A549 (cell line): ENCODE measurements around the gene LDLRAD4. TPM values are rescaled to one million over a fixed set of nuclear protein-coding genes. Genes with fewer than 3 reads are reported as not detected.

ENCODE experiments used
- ATAC-seq, 2 experiments: fragments of 200-7000 bp in 1 of 2; fragments of >200 bp in 1 of 2; cut with Nextera tagmentation in 1 of 2; cut with Tn5 transposase in 1 of 2; 3 replicates each; pipeline versions ENCODE4 v1.8.0 to v1.9.1; 2018 to 2020; ENCODE audit warnings: mild to moderate bottlenecking in 1 of 2, moderate library complexity in 1 of 2
- CTCF ChIA-PET: fragments of 300-600 bp; sonication (Branson Sonifier 250); formaldehyde crosslinking; extraction: SDS; loops from one replicate; lab custom pipeline; 2021; ENCODE audit warnings: antibody characterized with exemption, inconsistent platforms; lab: Yijun Ruan, JAX
- POLR2A ChIA-PET: fragments of 350-600 bp; formaldehyde crosslinking; extraction: SDS; loops from one replicate; lab custom pipeline; 2021; ENCODE audit warnings: antibody characterized with exemption, inconsistent platforms; lab: Yijun Ruan, JAX
- DNase-seq, 2 experiments: peaks; one replicate each; pipeline versions ENCODE4 v3.0.0 to v3.0.0-alpha.2; 2011 to 2016; ENCODE audit warnings: low read depth in 1 of 2, low spot score in 1 of 2
- FAIRE-seq: peaks from 2 replicates; lab custom pipeline; 2011; peaks lifted over from hg19 to GRCh38; lab: Jason Lieb, UNC
- H3K27ac ChIP-seq, 2 experiments: fragments of >200 bp; sonication (Bioruptor Twin); formaldehyde crosslinking; 3 replicates each; pipeline ENCODE4 v1.5.1; 2016 to 2017
- H3K4me1 ChIP-seq: fragments of >200 bp; sonication (Bioruptor Twin); formaldehyde crosslinking; 3 replicates; pipeline ENCODE4 v1.6.1; 2016
- H3K4me2 ChIP-seq: fragments of >200 bp; sonication (Bioruptor Twin); formaldehyde crosslinking; 3 replicates; pipeline ENCODE4 v1.6.1; 2016
- H3K4me3 ChIP-seq: fragments of >200 bp; sonication (Bioruptor Twin); formaldehyde crosslinking; 3 replicates; pipeline ENCODE4 v1.5.1; 2016
- H3K9me3 ChIP-seq: fragments of >200 bp; sonication (Bioruptor Twin); formaldehyde crosslinking; 3 replicates; pipeline ENCODE4 v1.6.1; 2016
- BCL3 ChIP-seq: fragments of >200 bp; sonication (Bioruptor Twin); formaldehyde crosslinking; IDR thresholded peaks from 3 replicates; pipeline ENCODE4 v1.6.1; 2016
- CBX8 ChIP-seq: fragments of 200-600 bp; sonication (generic); IDR thresholded peaks from 2 replicates; pipeline ENCODE4 v1.6.1; 2016
- CEBPB ChIP-seq, 2 experiments: fragments of >200 bp in 1 of 2; sonication (Bioruptor Twin) in 1 of 2; formaldehyde crosslinking in 1 of 2; IDR thresholded peaks; 2 replicates each; pipeline ENCODE4 v1.6.1; 2012 to 2016
- EHMT2 ChIP-seq: fragments of 200-600 bp; sonication (generic); IDR thresholded peaks from 2 replicates; pipeline ENCODE4 v1.6.1; 2016; ENCODE audit warnings: antibody characterized with exemption, low read depth, mild to moderate bottlenecking, moderate library complexity
- ESRRA ChIP-seq: fragments of 150-350 bp; IDR thresholded peaks from 2 replicates; pipeline ENCODE4 v1.6.1; 2014; ENCODE audit warnings: mild to moderate bottlenecking, low read length, borderline replicate concordance
- HEYL ChIP-seq: fragments of 250-450 bp; sonication (Bioruptor Pico); IDR thresholded peaks from 2 replicates; pipeline ENCODE4 v1.8.0; 2021; ENCODE audit warnings: mild to moderate bottlenecking, moderate library complexity
- HOXA7 ChIP-seq: fragments of 250-450 bp; sonication (Bioruptor Pico); IDR thresholded peaks from 2 replicates; pipeline ENCODE4 v1.5.0; 2020; ENCODE audit warnings: mild to moderate bottlenecking, moderate library complexity
- HOXB13 ChIP-seq: fragments of 250-450 bp; sonication (Bioruptor Pico); IDR thresholded peaks from 2 replicates; pipeline ENCODE4 v1.5.0; 2020; ENCODE audit warnings: low read depth, mild to moderate bottlenecking, moderate library complexity
- JUN ChIP-seq, 2 experiments: fragments of >200 bp; sonication (Bioruptor Twin); formaldehyde crosslinking; IDR thresholded peaks; 2 replicates in 1 of 2; 3 replicates in 1 of 2; pipeline ENCODE4 v1.6.1; 2016 to 2017
- JUNB ChIP-seq: fragments of >200 bp; sonication (Bioruptor Twin); formaldehyde crosslinking; IDR thresholded peaks from 2 replicates; pipeline ENCODE4 v1.6.1; 2016
- MAFK ChIP-seq: fragments of 450-650 bp; IDR thresholded peaks from 2 replicates; pipeline ENCODE4 v1.6.1; 2014; ENCODE audit not compliant: partially characterized antibody
- MAZ ChIP-seq: fragments of 150-350 bp; IDR thresholded peaks from 2 replicates; pipeline ENCODE4 v1.6.1; 2014; ENCODE audit warnings: antibody characterized with exemption, low read depth, low read length, borderline replicate concordance
- MYC ChIP-seq: IDR thresholded peaks from 2 replicates; pipeline ENCODE4 v1.6.1; 2012; ENCODE audit warnings: mild to moderate bottlenecking, inconsistent platforms, low read length, improper control_type of control experiment, borderline replicate concordance
- NFE2L2 ChIP-seq: fragments of 150-350 bp; conservative IDR thresholded peaks from 2 replicates; pipeline ENCODE4 v1.6.1; 2014; ENCODE audit warnings: low read length
- POLR2A ChIP-seq: IDR thresholded peaks from 2 replicates; pipeline ENCODE4 v1.6.1; 2012; ENCODE audit warnings: mild to moderate bottlenecking, low read length
- POLR2AphosphoS2 ChIP-seq: conservative IDR thresholded peaks from 2 replicates; pipeline ENCODE4 v1.6.1; 2012; ENCODE audit warnings: low read length, improper control_type of control experiment, inconsistent platforms
- RARB ChIP-seq: fragments of 250-450 bp; sonication (Bioruptor Pico); IDR thresholded peaks from 2 replicates; pipeline ENCODE4 v1.8.0; 2021; ENCODE audit warnings: mild to moderate bottlenecking, moderate library complexity
- RCOR1 ChIP-seq: fragments of 150-350 bp; IDR thresholded peaks from 2 replicates; pipeline ENCODE4 v1.6.1; 2014; ENCODE audit warnings: antibody characterized with exemption, low read length, low read depth
- REST ChIP-seq: fragments of 200-600 bp; sonication (generic); IDR thresholded peaks from 2 replicates; pipeline ENCODE4 v1.6.1; 2016; ENCODE audit warnings: antibody characterized with exemption, mild to moderate bottlenecking, moderate library complexity
- RNF2 ChIP-seq: fragments of 200-600 bp; sonication (generic); IDR thresholded peaks from 2 replicates; pipeline ENCODE4 v1.6.1; 2016; ENCODE audit warnings: low read depth, mild to moderate bottlenecking, antibody characterized with exemption, moderate library complexity, borderline replicate concordance
- USF2 ChIP-seq: fragments of 450-650 bp; IDR thresholded peaks from 2 replicates; pipeline ENCODE4 v1.6.1; 2014; ENCODE audit warnings: antibody characterized with exemption
- ZC3H11A ChIP-seq: fragments of 450-650 bp; IDR thresholded peaks from 2 replicates; pipeline ENCODE4 v1.6.1; 2014; ENCODE audit warnings: antibody characterized with exemption, mild to moderate bottlenecking
- ZSCAN20 ChIP-seq: fragments of 250-450 bp; sonication (Bioruptor Pico); IDR thresholded peaks from 2 replicates; pipeline ENCODE4 v1.8.0; 2022; ENCODE audit warnings: mild to moderate bottlenecking, moderate library complexity
- WGBS: methylation state at CpG from one replicate; pipeline ENCODE4 v1.1.6; 2017; ENCODE audit errors: missing lambda C conversion rate; 5-methylcytosine and 5-hydroxymethylcytosine counted together
- polyA plus RNA-seq, 4 experiments: library from polyadenylated mRNA; depleted of rRNA in 3 of 4; stranded (reverse); fragments of >200 nt; fragmentation: RNase III in 1 of 4; extraction: RNeasy Plus Mini Kit Qiagen cat#74134 plus additional on column Dnase treatment in 1 of 4; gene quantifications; 2 replicates in 3 of 4; 3 replicates in 1 of 4; pipeline ENCODE4 v1.2.3, GENCODE V29; 2011 to 2017
- TF ChIP-seq, protein P1 (sequence below): fragments of >200 bp; sonication (Bioruptor Twin); formaldehyde crosslinking; IDR thresholded peaks from 3 replicates; pipeline ENCODE4 v1.5.1; 2016
- TF ChIP-seq, protein P2 (sequence below): IDR thresholded peaks from 2 replicates; pipeline ENCODE4 v1.6.1; 2012
- TF ChIP-seq, protein P3 (sequence below): IDR thresholded peaks from 2 replicates; pipeline ENCODE4 v1.6.1; 2012; ENCODE audit warnings: low read depth, borderline replicate concordance
- TF ChIP-seq, protein P4 (sequence below): fragments of 250-450 bp; sonication (Bioruptor Pico); IDR thresholded peaks from 2 replicates; pipeline ENCODE4 v1.5.0; 2020; ENCODE audit warnings: low read depth, mild to moderate bottlenecking, moderate library complexity

The LDLRAD4 gene
- polyA plus RNA-seq, 2 of the 4 experiments (the other 2 are of a cell fraction): 5.2 to 7.6 TPM

DNA sequence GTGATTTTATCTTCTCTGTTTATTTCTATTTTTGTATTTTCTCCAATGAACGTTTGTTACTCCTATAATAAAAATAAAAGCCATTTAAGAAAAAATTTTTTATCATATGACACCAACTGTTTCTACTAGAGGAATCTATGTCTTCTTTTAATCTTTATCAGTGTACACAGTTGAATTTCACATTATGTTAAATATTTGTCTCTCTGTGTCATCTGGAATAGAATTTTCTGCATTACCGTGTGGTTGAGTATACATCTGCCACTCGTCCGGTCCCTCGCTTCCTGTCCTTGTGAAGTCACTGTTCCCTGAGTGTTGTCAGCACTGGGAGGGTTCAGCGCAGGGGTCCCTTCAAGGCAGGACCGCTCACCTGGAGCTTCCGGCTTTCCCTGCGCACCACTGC lies 99.2 kb downstream of the LDLRAD4 start:
- H3K4me3 ChIP-seq: no peak overlapping the region
- ATAC-seq: no peak
- H3K4me1 ChIP-seq: no peaks in the 10 kb centered on the region
- ChIA-PET CTCF (no interaction called here), POLR2A (no interaction called here)
- H3K4me2 ChIP-seq: no peak overlapping the region
- no peak overlapping the region for H3K27ac ChIP-seq
- no peak for DNase-seq
- peaks cover 10% of the 10 kb centered on the region for H3K9me3 ChIP-seq
- FAIRE-seq: no peak
- TF ChIP-seq JUNB: no peak
- no peak for TF ChIP-seq BCL3
- no peak for TF ChIP-seq USF2
- TF ChIP-seq, protein P1, sequence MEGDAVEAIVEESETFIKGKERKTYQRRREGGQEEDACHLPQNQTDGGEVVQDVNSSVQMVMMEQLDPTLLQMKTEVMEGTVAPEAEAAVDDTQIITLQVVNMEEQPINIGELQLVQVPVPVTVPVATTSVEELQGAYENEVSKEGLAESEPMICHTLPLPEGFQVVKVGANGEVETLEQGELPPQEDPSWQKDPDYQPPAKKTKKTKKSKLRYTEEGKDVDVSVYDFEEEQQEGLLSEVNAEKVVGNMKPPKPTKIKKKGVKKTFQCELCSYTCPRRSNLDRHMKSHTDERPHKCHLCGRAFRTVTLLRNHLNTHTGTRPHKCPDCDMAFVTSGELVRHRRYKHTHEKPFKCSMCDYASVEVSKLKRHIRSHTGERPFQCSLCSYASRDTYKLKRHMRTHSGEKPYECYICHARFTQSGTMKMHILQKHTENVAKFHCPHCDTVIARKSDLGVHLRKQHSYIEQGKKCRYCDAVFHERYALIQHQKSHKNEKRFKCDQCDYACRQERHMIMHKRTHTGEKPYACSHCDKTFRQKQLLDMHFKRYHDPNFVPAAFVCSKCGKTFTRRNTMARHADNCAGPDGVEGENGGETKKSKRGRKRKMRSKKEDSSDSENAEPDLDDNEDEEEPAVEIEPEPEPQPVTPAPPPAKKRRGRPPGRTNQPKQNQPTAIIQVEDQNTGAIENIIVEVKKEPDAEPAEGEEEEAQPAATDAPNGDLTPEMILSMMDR: no peak
- TF ChIP-seq HOXA7 (CRISPR knock-in tag): no peak
- TF ChIP-seq POLR2AphosphoS2: no peak
- no peak for TF ChIP-seq ESRRA
- no peak for TF ChIP-seq HOXB13 (CRISPR knock-in tag)
- TF ChIP-seq ZC3H11A: no peak
- TF ChIP-seq CBX8: no peak
- TF ChIP-seq ZSCAN20 (CRISPR knock-in tag): no peak
- no peak for TF ChIP-seq CEBPB (IDR thresholded peaks at IDR 0.05)
- no peak for TF ChIP-seq EHMT2
- TF ChIP-seq RNF2: no peak
- no peak for TF ChIP-seq NFE2L2
- TF ChIP-seq, protein P2, sequence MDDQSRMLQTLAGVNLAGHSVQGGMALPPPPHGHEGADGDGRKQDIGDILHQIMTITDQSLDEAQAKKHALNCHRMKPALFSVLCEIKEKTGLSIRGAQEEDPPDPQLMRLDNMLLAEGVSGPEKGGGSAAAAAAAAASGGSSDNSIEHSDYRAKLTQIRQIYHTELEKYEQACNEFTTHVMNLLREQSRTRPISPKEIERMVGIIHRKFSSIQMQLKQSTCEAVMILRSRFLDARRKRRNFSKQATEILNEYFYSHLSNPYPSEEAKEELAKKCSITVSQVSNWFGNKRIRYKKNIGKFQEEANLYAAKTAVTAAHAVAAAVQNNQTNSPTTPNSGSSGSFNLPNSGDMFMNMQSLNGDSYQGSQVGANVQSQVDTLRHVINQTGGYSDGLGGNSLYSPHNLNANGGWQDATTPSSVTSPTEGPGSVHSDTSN: no peak
- no peak for TF ChIP-seq HEYL
- TF ChIP-seq RARB (CRISPR knock-in tag): no peak
- no peak for TF ChIP-seq MYC
- TF ChIP-seq, protein P3, sequence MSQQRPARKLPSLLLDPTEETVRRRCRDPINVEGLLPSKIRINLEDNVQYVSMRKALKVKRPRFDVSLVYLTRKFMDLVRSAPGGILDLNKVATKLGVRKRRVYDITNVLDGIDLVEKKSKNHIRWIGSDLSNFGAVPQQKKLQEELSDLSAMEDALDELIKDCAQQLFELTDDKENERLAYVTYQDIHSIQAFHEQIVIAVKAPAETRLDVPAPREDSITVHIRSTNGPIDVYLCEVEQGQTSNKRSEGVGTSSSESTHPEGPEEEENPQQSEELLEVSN: no peak
- TF ChIP-seq, all 56 proteins: peak for 0
- 71% methylated on average over 9 of the region's 9 CpGs for WGBS

DNA sequence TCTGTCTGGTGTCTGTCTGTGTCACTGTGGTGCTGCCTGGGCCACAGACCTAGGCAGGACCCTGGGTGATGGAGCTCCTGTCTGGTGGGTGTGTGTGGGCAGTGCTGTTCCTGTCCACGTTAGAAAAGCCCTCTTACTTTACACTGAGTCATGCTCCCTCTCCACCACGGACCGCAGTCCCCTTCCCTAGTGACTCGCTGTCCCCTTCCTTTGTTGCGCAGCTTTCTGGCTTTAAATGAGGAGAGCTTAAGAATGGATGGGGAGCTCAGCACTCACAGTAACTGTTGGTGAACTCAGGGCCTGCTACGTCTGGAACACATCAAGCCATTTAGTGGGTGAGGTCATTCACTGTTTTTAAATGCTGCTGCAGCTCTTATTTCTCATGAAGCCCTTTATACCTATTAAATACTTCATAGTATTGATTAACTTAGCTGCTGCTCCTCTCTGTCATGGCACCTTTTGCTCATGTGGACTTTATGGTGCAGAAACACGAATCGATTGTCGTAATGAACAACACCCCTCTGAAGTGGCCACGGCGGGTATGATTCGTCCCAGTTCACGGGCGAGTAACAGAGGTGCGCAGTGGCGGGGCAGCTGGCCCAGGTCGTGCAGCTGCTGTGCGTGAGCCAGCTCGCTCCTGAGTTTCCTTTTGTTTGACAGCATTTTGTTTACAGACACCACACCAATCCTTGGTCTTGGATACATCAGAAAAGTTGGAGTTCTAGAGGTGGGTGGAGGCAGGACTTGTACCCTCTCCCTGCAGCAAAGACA lies 100.4 kb downstream of the LDLRAD4 start:
- FAIRE-seq (no peak), DNase-seq (no peak)
- TF ChIP-seq ZC3H11A (no peak), POLR2A (no peak), RCOR1 (no peak), ZSCAN20 (CRISPR knock-in tag) (no peak), JUN (IDR thresholded peaks at IDR 0.05) (no peak), RARB (CRISPR knock-in tag) (no peak), REST (no peak), MAFK (no peak), BCL3 (no peak), MAZ (no peak)
- TF ChIP-seq, protein P4, sequence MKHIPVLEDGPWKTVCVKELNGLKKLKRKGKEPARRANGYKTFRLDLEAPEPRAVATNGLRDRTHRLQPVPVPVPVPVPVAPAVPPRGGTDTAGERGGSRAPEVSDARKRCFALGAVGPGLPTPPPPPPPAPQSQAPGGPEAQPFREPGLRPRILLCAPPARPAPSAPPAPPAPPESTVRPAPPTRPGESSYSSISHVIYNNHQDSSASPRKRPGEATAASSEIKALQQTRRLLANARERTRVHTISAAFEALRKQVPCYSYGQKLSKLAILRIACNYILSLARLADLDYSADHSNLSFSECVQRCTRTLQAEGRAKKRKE (CRISPR knock-in tag): no peak

More for the DNA sequence above, 100.4 kb downstream of the LDLRAD4 start:
- ChIA-PET POLR2A (no interaction called here), CTCF (no interaction called here)
- no peak for ATAC-seq
- Histone ChIP-seq H3K27ac (no peak overlapping the region), H3K4me2 (no peak overlapping the region), H3K4me3 (no peak overlapping the region), H3K4me1 (no peaks in the 10 kb centered on the region), H3K9me3 (peaks cover 10% of the 10 kb centered on the region)
- 68% methylated on average over 19 of the region's 19 CpGs for WGBS
